Activated naive CD8-positive, alpha-beta T cell (primary cell): ENCODE measurements around the gene GPR132.

Experiments
- H3K27ac Mint-ChIP-seq: one replicate; pipeline ENCODE4 v1.8.0; 2021; ENCODE audit warnings: mixed read lengths
- H3K27me3 Mint-ChIP-seq: one replicate; pipeline ENCODE4 v1.8.0; 2021; ENCODE audit warnings: mixed read lengths
- H3K36me3 Mint-ChIP-seq: one replicate; pipeline ENCODE4 v1.8.0; 2021; ENCODE audit warnings: mixed read lengths
- H3K4me1 Mint-ChIP-seq: one replicate; pipeline ENCODE4 v1.8.0; 2021; ENCODE audit warnings: low read depth, mixed read lengths
- H3K4me3 Mint-ChIP-seq: one replicate; pipeline ENCODE4 v1.8.0; 2021; ENCODE audit warnings: mild to moderate bottlenecking, mixed read lengths
- H3K9me3 Mint-ChIP-seq: one replicate; pipeline ENCODE4 v1.8.0; 2021; ENCODE audit warnings: low read depth, mixed read lengths

Gene GPR132

GRCh38 chr14:105020815-105021655, 44.2 kb downstream of the GPR132 start, which contains the start of gene CDCA4:
Gene CDCA4, minus strand, starts transcription at chr14:105021083. Its CDS starts 9,154 bp downstream, at chr14:105011929.
- peaks cover 13% of the 10 kb centered on the region for H3K36me3 Mint-ChIP-seq
- no peaks in the 10 kb centered on the region for H3K27me3 Mint-ChIP-seq
- H3K4me3 Mint-ChIP-seq: peak within 1 kb of the TSS; percentile 100
- H3K4me1 Mint-ChIP-seq: peaks cover 69% of the 10 kb centered on the region
- H3K27ac Mint-ChIP-seq: peak within 1 kb of the TSS; percentile 97
- H3K9me3 Mint-ChIP-seq: no peaks in the 10 kb centered on the region

GRCh38 chr14:105019861-105020814, 45.1 kb downstream of the GPR132 start:
- Mint-ChIP-seq H3K27ac (peak overlapping the region; percentile 84), H3K9me3 (no peaks in the 10 kb centered on the region), H3K27me3 (no peaks in the 10 kb centered on the region), H3K36me3 (peaks cover 13% of the 10 kb centered on the region), H3K4me3 (peak overlapping the region; percentile 90), H3K4me1 (peaks cover 66% of the 10 kb centered on the region)

DNA sequence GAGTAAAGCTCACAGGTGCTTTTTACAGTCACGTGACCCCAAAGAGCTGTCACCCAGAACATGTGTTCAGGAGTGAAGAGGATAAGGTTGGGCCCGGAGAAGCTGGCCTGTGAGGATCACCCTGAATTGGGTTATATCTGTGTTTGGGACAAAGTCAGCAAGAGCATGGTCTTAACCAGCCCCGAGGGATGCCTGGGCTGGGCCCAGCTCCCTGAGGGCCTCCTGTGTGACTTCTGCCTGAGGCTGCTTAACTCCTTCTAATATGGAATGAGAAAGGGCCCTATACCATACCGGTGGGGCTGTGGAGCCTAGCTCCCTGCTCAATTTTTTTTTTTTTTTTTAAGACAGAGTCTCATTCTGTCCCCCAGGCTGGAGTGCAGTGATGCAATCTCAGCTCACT, 46.8 kb downstream of the GPR132 start:
- H3K27me3 Mint-ChIP-seq: no peaks in the 10 kb centered on the region
- H3K4me3 Mint-ChIP-seq: peak overlapping the region; percentile 14
- H3K36me3 Mint-ChIP-seq: peaks cover 11% of the 10 kb centered on the region
- H3K4me1 Mint-ChIP-seq: peaks cover 68% of the 10 kb centered on the region
- H3K9me3 Mint-ChIP-seq: no peaks in the 10 kb centered on the region
- no peak overlapping the region for H3K27ac Mint-ChIP-seq

- H3K27ac Mint-ChIP-seq: no peak overlapping the region
- no peak overlapping the region for H3K4me3 Mint-ChIP-seq
- H3K36me3 Mint-ChIP-seq: peaks cover 7% of the 10 kb centered on the region
- H3K4me1 Mint-ChIP-seq: peaks cover 60% of the 10 kb centered on the region
- H3K9me3 Mint-ChIP-seq: no peaks in the 10 kb centered on the region
- H3K27me3 Mint-ChIP-seq: no peaks in the 10 kb centered on the region
Observed at GRCh38 chr14:105015905-105016304, 49.3 kb downstream of the GPR132 start.

DNA sequence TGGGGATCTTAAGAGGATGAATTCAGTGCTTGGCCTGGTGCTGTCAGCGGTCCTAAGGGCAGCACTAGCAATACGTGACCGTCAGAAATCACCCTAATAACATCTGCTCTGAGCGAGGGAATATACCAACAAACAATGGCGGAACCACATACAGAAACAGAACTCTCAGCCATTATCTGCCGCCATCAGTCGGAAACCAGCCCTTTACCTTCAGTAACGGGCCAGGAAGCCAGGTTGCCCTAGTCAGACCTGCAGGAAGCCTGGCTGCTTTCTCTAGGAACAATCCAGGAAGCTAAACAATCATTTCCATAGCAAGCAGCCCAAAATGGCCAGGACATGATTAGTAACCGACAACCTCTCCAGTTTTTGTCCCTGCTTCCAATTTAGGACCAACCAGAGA, 50.0 kb downstream of the GPR132 start:
- H3K36me3 Mint-ChIP-seq: peaks cover 7% of the 10 kb centered on the region
- peak overlapping the region; percentile 46 for H3K27ac Mint-ChIP-seq
- H3K4me3 Mint-ChIP-seq: no peak overlapping the region
- peaks cover 59% of the 10 kb centered on the region for H3K4me1 Mint-ChIP-seq
- no peaks in the 10 kb centered on the region for H3K27me3 Mint-ChIP-seq
- H3K9me3 Mint-ChIP-seq: no peaks in the 10 kb centered on the region

- Mint-ChIP-seq H3K36me3 (peaks cover 7% of the 10 kb centered on the region), H3K27ac (no peak overlapping the region), H3K4me1 (peaks cover 54% of the 10 kb centered on the region), H3K27me3 (no peaks in the 10 kb centered on the region), H3K9me3 (no peaks in the 10 kb centered on the region), H3K4me3 (no peak overlapping the region)
Observed at GRCh38 chr14:105014631-105015030, 50.6 kb downstream of the GPR132 start.

- no peak overlapping the region for H3K27ac Mint-ChIP-seq
- no peaks in the 10 kb centered on the region for H3K9me3 Mint-ChIP-seq
- H3K27me3 Mint-ChIP-seq: no peaks in the 10 kb centered on the region
- no peak overlapping the region for H3K4me3 Mint-ChIP-seq
- H3K4me1 Mint-ChIP-seq: peaks cover 48% of the 10 kb centered on the region
- peaks cover 5% of the 10 kb centered on the region for H3K36me3 Mint-ChIP-seq
Observed at GRCh38 chr14:105014032-105014431, 51.2 kb downstream of the GPR132 start.

- Mint-ChIP-seq H3K9me3 (no peaks in the 10 kb centered on the region), H3K27me3 (no peaks in the 10 kb centered on the region), H3K36me3 (peaks cover 5% of the 10 kb centered on the region), H3K4me1 (peaks cover 44% of the 10 kb centered on the region), H3K27ac (no peak overlapping the region), H3K4me3 (no peak overlapping the region)
Observed at GRCh38 chr14:105013150-105013785, 52.0 kb downstream of the GPR132 start.

GRCh38 chr14:105012171-105012985, 52.9 kb downstream of the GPR132 start:
- peak overlapping the region; percentile 34 for H3K27ac Mint-ChIP-seq
- H3K4me3 Mint-ChIP-seq: no peak overlapping the region
- H3K36me3 Mint-ChIP-seq: peaks cover 5% of the 10 kb centered on the region
- H3K4me1 Mint-ChIP-seq: peaks cover 38% of the 10 kb centered on the region
- no peaks in the 10 kb centered on the region for H3K27me3 Mint-ChIP-seq
- no peaks in the 10 kb centered on the region for H3K9me3 Mint-ChIP-seq

- Mint-ChIP-seq H3K27me3 (no peaks in the 10 kb centered on the region), H3K36me3 (peaks cover 3% of the 10 kb centered on the region)
Observed at GRCh38 chr14:105011312-105011990, 53.8 kb downstream of the GPR132 start.

GRCh38 chr14:105010891-105011291, 54.3 kb downstream of the GPR132 start:
- no peaks in the 10 kb centered on the region for H3K36me3 Mint-ChIP-seq
- H3K4me3 Mint-ChIP-seq: no peak overlapping the region
- no peak overlapping the region for H3K27ac Mint-ChIP-seq
- H3K27me3 Mint-ChIP-seq: no peaks in the 10 kb centered on the region
- H3K4me1 Mint-ChIP-seq: peaks cover 27% of the 10 kb centered on the region
- no peaks in the 10 kb centered on the region for H3K9me3 Mint-ChIP-seq

More at GRCh38 chr14:105011312-105011990, 53.8 kb downstream of the GPR132 start:
- Mint-ChIP-seq H3K4me3 (no peak overlapping the region), H3K9me3 (no peaks in the 10 kb centered on the region), H3K27ac (no peak overlapping the region), H3K4me1 (peaks cover 33% of the 10 kb centered on the region)

DNA sequence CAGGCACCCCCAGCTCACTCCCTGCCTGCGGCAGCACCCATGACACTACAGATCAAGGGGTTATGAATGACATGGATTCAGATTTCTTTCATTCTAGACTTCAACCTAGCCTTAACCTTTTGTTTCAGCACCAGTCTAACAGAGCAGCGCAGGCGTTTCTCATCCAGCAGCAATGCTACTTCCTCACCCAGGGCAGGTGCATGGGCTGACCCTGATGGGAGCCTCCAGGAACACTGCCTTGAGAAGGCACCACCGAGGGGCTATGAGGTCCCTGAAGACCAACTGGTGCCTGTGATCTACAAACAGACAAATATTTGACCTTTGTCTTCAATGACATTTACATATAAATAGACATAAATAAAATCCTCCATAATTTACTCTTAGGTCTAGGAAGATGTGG, 55.1 kb downstream of the GPR132 start:
- no peaks in the 10 kb centered on the region for H3K9me3 Mint-ChIP-seq
- no peaks in the 10 kb centered on the region for H3K27me3 Mint-ChIP-seq
- peaks cover 22% of the 10 kb centered on the region for H3K4me1 Mint-ChIP-seq
- no peak overlapping the region for H3K4me3 Mint-ChIP-seq
- H3K27ac Mint-ChIP-seq: peak overlapping the region; percentile 50
- no peaks in the 10 kb centered on the region for H3K36me3 Mint-ChIP-seq

- Mint-ChIP-seq H3K27me3 (no peaks in the 10 kb centered on the region), H3K4me3 (no peak overlapping the region), H3K9me3 (no peaks in the 10 kb centered on the region), H3K27ac (no peak overlapping the region), H3K4me1 (peaks cover 3% of the 10 kb centered on the region), H3K36me3 (no peaks in the 10 kb centered on the region)
Observed at GRCh38 chr14:105007593-105008264, 57.5 kb downstream of the GPR132 start.
